DMS114 treated with DMSO at 0.1 percent for 48 hours (cell line): ENCODE data around the gene REEP6.

Experiments used
- DNase-seq: peaks from one replicate; lab custom pipeline; 2025; ENCODE audit not compliant: unreplicated experiment; lab: John Stamatoyannopoulos, UW

The REEP6 gene

GRCh38 chr19:1456121-1456900 lies 34.7 kb upstream of the REEP6 start:
- no peak for DNase-seq

- no peak for DNase-seq
These were observed 33.8 kb upstream of the REEP6 start for GRCh38 chr19:1457031-1457739.

- no peak for DNase-seq
These were observed 33.1 kb upstream of the REEP6 start for GRCh38 chr19:1457892-1458291.

DNA sequence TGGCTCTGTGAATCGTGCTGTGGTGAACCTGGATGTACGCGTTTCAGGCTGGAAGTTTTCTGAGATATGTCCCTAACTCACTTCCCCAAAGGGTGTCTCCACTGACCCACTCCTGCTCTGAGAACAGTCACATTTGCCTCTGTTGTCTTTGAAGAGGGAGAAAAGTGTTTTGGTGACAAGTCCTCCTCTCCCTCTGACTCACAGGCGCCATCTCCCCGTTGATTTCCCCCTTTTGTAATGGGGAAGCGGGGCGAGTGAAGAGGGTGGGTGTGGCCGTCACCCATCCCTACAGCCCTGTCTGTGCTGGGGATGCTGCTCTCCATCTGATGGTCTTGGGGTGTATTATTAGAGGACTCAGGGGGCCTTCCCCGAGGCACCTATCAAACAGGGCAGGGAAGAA lies 31.5 kb upstream of the REEP6 start:
- no peak for DNase-seq

- DNase-seq = no peak
These were observed 30.7 kb upstream of the REEP6 start for GRCh38 chr19:1460033-1460995.

GRCh38 chr19:1461862-1462261 lies 29.1 kb upstream of the REEP6 start:
- no peak for DNase-seq

GRCh38 chr19:1465191-1466016 lies 25.6 kb upstream of the REEP6 start:
- no peak for DNase-seq

DNA sequence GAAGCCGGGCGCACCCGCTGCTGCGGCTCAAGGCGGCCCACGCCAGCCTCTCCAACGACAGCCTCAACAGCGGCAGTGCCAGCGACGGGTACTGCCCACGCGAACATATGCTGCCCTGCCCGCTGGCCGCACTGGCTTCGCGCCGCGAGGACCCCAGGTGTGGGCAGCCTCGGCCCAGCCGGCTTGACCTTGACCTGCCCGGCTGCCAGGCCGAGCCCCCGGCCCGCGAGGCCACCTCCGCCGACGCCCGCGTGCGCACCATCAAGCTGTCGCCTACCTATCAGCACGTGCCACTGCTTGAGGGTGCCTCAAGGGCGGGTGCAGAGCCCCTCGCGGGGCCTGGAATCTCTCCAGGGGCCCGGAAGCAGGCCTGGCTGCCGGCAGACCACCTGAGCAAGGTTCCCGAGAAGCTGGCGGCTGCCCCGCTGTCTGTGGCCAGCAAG lies 24.9 kb upstream of the REEP6 start:
- DNase-seq = no peak

- no peak for DNase-seq
These were observed 24.3 kb upstream of the REEP6 start for GRCh38 chr19:1466461-1467214.

DNA sequence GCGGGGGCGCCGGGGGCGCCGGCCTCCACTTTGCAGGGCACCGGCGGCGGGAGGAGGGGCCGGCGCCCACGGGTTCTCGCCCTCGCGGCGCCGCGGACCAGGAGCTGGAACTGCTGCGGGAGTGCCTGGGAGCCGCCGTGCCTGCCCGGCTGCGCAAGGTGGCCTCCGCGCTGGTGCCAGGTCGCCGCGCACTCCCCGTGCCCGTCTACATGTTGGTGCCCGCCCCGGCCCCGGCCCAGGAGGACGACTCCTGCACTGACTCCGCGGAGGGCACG lies 23.8 kb upstream of the REEP6 start:
- no peak for DNase-seq

GRCh38 chr19:1467490-1468273 lies 23.3 kb upstream of the REEP6 start:
- no peak for DNase-seq

GRCh38 chr19:1468274-1468820 lies 22.6 kb upstream of the REEP6 start:
- DNase-seq = no peak

GRCh38 chr19:1468821-1469254 lies 22.1 kb upstream of the REEP6 start:
- no peak for DNase-seq

GRCh38 chr19:1469255-1470054 lies 21.5 kb upstream of the REEP6 start:
- DNase-seq = no peak

- DNase-seq = no peak
These were observed 21.0 kb upstream of the REEP6 start for GRCh38 chr19:1470055-1470304.

DNA sequence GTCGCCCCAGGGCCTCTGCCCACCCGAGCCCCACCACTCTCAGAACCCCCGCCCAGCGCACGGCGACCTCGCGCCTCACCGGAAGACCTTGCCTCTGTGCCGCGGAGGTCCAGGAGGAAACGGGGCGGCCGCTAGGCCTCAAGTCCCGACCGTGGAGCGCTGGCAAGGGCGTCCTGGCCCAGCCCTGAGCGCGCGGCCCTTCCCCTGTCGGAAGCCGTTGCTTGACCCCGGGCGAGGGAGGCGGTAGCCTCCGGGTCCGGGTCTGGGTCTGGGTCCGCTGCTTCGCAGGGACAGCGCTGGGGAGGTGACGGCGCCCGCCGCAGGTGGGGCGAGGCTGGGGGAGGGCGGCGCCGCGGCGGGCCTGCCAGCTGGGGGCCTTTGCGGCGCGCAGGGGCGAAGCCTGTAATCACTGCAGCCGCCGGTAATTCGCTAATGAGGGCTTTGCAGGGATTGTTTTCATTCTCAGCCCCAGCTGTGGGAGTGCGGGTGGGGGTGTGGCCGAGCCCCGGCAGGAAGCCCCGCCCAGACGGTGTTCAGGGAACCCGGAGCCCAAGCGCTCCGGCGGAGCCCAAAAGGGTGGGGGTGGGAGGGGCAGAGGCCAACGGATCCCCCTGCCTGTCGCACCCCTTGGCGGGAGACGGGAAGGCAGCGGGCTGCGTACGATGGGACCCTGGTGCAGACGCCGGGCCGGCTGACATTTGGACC lies 20.5 kb upstream of the REEP6 start:
- DNase-seq = no peak

GRCh38 chr19:1471010-1471514 lies 19.9 kb upstream of the REEP6 start:
- DNase-seq = no peak
